ENCODE results near the gene SHFL. TPM values are rescaled to one million over a fixed set of nuclear protein-coding genes. Genes with fewer than 3 reads are reported as not detected.
A peak's percentile ranks its signal among the peaks of the same experiment; 100 is the strongest.

The SHFL gene
- total and polyA plus RNA-seq, 9 donors: 34.0 to 49.5 (median 40.2) TPM

DNA sequence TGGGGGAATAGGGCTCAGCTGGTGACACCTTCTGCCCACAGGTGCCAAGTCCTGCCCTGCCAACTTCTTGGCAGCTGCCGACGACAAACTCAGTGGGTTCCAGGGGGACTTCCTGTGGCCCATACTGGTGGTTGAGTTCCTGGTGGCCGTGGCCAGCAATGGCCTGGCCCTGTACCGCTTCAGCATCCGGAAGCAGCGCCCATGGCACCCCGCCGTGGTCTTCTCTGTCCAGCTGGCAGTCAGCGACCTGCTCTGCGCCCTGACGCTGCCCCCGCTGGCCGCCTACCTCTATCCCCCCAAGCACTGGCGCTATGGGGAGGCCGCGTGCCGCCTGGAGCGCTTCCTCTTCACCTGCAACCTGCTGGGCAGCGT lies 27.5 kb downstream of the SHFL start:
- 59 to 67% (median 64%) methylated on average over 19 of the region's 19 CpGs for WGBS, 3 donors
- intact Hi-C loops (cut with DNase I): loop anchor here in 2 of 4 donors (10.0 kb wide), 2 partner anchors 111 to 131 kb away; no protein-coding TSS in a partner anchor

DNA sequence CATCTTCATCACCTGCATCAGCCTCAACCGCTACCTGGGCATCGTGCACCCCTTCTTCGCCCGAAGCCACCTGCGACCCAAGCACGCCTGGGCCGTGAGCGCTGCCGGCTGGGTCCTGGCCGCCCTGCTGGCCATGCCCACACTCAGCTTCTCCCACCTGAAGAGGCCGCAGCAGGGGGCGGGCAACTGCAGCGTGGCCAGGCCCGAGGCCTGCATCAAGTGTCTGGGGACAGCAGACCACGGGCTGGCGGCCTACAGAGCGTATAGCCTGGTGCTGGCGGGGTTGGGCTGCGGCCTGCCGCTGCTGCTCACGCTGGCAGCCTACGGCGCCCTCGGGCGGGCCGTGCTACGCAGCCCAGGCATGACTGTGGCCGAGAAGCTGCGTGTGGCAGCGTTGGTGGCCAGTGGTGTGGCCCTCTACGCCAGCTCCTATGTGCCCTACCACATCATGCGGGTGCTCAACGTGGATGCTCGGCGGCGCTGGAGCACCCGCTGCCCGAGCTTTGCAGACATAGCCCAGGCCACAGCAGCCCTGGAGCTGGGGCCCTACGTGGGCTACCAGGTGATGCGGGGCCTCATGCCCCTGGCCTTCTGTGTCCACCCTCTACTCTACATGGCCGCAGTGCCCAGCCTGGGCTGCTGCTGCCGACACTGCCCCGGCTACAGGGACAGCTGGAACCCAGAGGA lies 28.0 kb downstream of the SHFL start:
- 81 to 89% (median 81%) methylated on average over 42 to 43 of the region's 43 CpGs for WGBS, 3 donors
- no peaks in the 10 kb centered on the region for H3K36me3 ChIP-seq
- intact Hi-C loops (cut with DNase I): loop anchor here in 2 of 4 donors (10.0 kb wide), 2 partner anchors 111 to 131 kb away; no protein-coding TSS in a partner anchor
- H3K9me3 ChIP-seq: no peaks in the 10 kb centered on the region
- H3K4me1 ChIP-seq (ENCODE audit: insufficient read depth): peaks cover 4% of the 10 kb centered on the region
- H3K27me3 ChIP-seq: no peaks in the 10 kb centered on the region
- no peak overlapping the region for H3K27ac ChIP-seq
- no peak overlapping the region for H3K4me3 ChIP-seq
- no peak for TF ChIP-seq POLR2A (IDR thresholded peaks at IDR 0.05)
- no peak for TF ChIP-seq EP300 (IDR thresholded peaks at IDR 0.05)
- TF ChIP-seq, protein P1, sequence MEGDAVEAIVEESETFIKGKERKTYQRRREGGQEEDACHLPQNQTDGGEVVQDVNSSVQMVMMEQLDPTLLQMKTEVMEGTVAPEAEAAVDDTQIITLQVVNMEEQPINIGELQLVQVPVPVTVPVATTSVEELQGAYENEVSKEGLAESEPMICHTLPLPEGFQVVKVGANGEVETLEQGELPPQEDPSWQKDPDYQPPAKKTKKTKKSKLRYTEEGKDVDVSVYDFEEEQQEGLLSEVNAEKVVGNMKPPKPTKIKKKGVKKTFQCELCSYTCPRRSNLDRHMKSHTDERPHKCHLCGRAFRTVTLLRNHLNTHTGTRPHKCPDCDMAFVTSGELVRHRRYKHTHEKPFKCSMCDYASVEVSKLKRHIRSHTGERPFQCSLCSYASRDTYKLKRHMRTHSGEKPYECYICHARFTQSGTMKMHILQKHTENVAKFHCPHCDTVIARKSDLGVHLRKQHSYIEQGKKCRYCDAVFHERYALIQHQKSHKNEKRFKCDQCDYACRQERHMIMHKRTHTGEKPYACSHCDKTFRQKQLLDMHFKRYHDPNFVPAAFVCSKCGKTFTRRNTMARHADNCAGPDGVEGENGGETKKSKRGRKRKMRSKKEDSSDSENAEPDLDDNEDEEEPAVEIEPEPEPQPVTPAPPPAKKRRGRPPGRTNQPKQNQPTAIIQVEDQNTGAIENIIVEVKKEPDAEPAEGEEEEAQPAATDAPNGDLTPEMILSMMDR (IDR thresholded peaks at IDR 0.05): no peak
- DNase-seq: peak in 1 of 5 donors; percentile 48

More for the DNA sequence above, 27.5 kb downstream of the SHFL start:
- peak in 1 of 5 donors; percentile 53 for DNase-seq
- Histone ChIP-seq H3K9me3 (no peaks in the 10 kb centered on the region), H3K36me3 (no peaks in the 10 kb centered on the region), H3K4me3 (no peak overlapping the region), H3K27ac (peak overlapping the region in 1 of 2 donors; percentile 16), H3K27me3 (no peaks in the 10 kb centered on the region), H3K4me1 (ENCODE audit: insufficient read depth) (no peaks in the 10 kb centered on the region)
- TF ChIP-seq POLR2A (IDR thresholded peaks at IDR 0.05) (no peak), EP300 (IDR thresholded peaks at IDR 0.05) (no peak)
- TF ChIP-seq, protein P1 (IDR thresholded peaks at IDR 0.05): no peak

DNA sequence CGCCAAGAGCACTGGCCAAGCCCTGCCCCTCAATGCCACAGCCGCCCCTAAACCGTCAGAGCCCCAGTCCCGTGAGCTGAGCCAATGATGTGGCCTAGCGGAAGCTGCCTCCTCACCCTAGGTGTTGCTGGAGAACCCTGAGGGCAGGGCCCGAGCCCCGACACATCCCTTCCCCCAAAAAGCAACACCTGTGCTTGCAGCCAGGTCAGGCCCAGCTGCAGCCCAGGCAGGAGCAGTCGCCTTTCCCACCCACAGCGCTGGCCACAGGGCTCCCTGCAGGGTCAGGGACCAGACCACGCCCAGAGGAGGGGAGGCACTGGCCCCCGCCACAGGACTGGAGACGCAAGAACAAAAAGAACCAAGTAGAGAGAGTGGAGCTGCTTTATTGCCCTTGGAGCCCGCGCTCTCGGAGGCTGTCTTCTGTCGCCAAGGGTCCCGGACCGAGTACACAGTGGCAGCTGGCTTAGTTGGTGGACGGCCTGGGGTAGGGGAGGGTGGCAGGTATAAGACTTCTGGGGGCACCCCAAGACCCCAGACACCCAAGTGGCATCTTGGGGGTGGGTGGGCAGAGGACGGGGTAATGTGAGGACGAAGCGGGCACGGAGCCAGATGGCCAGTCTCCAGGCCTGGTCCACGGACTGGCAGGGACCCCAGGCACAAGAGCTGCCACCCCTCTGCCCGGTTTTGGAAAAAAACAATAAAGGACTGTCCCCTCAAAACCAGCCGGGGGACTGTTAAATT lies 28.7 kb downstream of the SHFL start:
- TF ChIP-seq, protein P1 (IDR thresholded peaks at IDR 0.05): no peak
- TF ChIP-seq POLR2A (IDR thresholded peaks at IDR 0.05): no peak
- peak in 2 of 5 donors; percentile 53 to 58 for DNase-seq
- H3K9me3 ChIP-seq: no peaks in the 10 kb centered on the region
- no peak overlapping the region for H3K27ac ChIP-seq
- intact Hi-C loops (cut with DNase I): loop anchor here in 2 of 4 donors (10.0 kb wide), 2 partner anchors 110 to 130 kb away; no protein-coding TSS in a partner anchor
- 67 to 74% (median 72%) methylated on average over 22 to 26 of the region's 26 CpGs for WGBS, 3 donors
- H3K36me3 ChIP-seq: no peaks in the 10 kb centered on the region
- H3K27me3 ChIP-seq: no peaks in the 10 kb centered on the region
- peaks cover 5% of the 10 kb centered on the region for H3K4me1 ChIP-seq (ENCODE audit: insufficient read depth)
- H3K4me3 ChIP-seq: no peak overlapping the region

DNA sequence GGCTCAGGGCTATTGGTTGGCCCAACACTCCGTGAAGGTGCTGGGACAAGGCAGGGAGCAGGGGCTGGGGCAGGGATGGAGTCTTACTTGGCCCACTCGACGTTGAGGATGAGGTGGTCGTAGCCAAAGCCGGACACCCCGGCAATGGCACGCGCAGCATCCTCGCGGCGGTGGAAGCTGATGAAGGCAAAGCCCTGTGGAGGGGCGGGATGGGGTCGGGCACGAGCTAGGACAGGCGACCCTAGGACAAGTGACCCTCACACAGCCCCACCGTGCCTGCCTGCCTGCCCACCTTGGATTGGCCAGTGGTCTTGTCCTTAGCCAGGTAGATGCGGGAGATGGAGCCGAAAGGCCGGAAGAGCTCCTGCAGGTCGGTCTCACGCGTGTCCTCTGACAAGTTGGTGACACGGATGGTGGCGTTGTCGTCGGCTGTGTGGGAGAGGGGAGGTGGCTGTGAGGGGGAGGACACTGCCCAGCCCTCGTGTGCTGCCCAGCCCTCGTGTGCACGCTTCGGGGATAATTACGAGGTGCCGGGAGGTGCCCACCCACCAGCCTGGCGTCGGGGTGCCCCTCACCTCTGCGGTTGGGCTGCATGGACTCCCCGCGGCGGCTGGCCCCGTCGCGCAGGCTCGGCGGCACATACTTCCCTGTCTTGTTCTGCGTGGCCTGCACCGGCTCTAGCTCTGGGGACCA lies 29.4 kb downstream of the SHFL start:
- Histone ChIP-seq H3K4me3 (no peak overlapping the region), H3K4me1 (ENCODE audit: insufficient read depth) (peaks cover 5% of the 10 kb centered on the region), H3K27me3 (no peaks in the 10 kb centered on the region), H3K27ac (no peak overlapping the region), H3K36me3 (no peaks in the 10 kb centered on the region), H3K9me3 (no peaks in the 10 kb centered on the region)
- TF ChIP-seq, protein P1 (IDR thresholded peaks at IDR 0.05): no peak
- TF ChIP-seq POLR2A (IDR thresholded peaks at IDR 0.05) (no peak), EP300 (IDR thresholded peaks at IDR 0.05) (no peak)
- no peak for DNase-seq
- intact Hi-C loops (cut with DNase I): loop anchor here in 2 of 4 donors (10.0 kb wide), 2 partner anchors 109 to 129 kb away; no protein-coding TSS in a partner anchor
- WGBS, 3 donors: 79 to 80% (median 80%) methylated on average over 45 of the region's 45 CpGs
